B cell (primary cell): ENCODE data around the gene PLA2R1. TPM values are rescaled to one million over a fixed set of nuclear protein-coding genes. Genes with fewer than 3 reads are reported as not detected.

ENCODE experiments used
- ATAC-seq: fragments of 200-7000 bp; cut with Tn5 transposase; one replicate; pipeline ENCODE4 v1.10.0; 2021; ENCODE audit warnings: low read depth, mild to moderate bottlenecking, moderate number of reproducible peaks, moderate library complexity
- CTCF ChIA-PET: fragments of 350-600 bp; sonication (Branson Sonifier 250); formaldehyde crosslinking; loops from one replicate; lab custom pipeline; 2021; ENCODE audit warnings: antibody characterized with exemption, inconsistent platforms; lab: Charles Lee
- POLR2A ChIA-PET: fragments of 350-600 bp; sonication (Branson Sonifier 250); formaldehyde crosslinking; loops from one replicate; lab custom pipeline; 2021; ENCODE audit warnings: antibody characterized with exemption; lab: Charles Lee
- DNase-seq: peaks from one replicate; pipeline ENCODE4 v3.0.0; 2013
- H2AFZ ChIP-seq: 2 replicates; pipeline ENCODE4 v1.6.1; 2012; ENCODE audit warnings: mild to moderate bottlenecking, low read depth, low read length; ENCODE audit not compliant: insufficient read depth, poor library complexity, severe bottlenecking
- H3K27ac ChIP-seq, 2 donors: 1 replicate in 1 of 2; 2 replicates in 1 of 2; pipeline ENCODE4 v1.5.1; 2012 to 2013; ENCODE audit warnings: low read length in 2 of 2, mild to moderate bottlenecking in 2 of 2, moderate library complexity in 1 of 2
- H3K27me3 ChIP-seq, 4 experiments: fragments of 200-600 bp in 1 of 4; sonication (generic) in 1 of 4; replicated peaks in 1 of 4; 1 replicate in 2 of 4; 2 replicates in 2 of 4; pipeline versions ENCODE4 v1.6.1 to v1.7.0; 2013 to 2016; ENCODE audit warnings: low read length in 3 of 4, mild to moderate bottlenecking in 2 of 4, mixed read lengths in 1 of 4, moderate library complexity in 1 of 4; ENCODE audit not compliant: insufficient read depth in 4 of 4, control insufficient read depth in 3 of 4; ENCODE audit errors: control extremely low read depth in 1 of 4
- H3K36me3 ChIP-seq, 2 experiments: replicated peaks in 1 of 2; 1 replicate in 1 of 2; 2 replicates in 1 of 2; pipeline versions ENCODE4 v1.6.1 to v1.7.1; 2013; ENCODE audit warnings: low read length in 1 of 2; ENCODE audit not compliant: insufficient read depth in 2 of 2, control insufficient read depth in 1 of 2; ENCODE audit errors: control extremely low read depth in 1 of 2, extremely low read depth in 1 of 2
- H3K4me1 ChIP-seq, 2 donors: fragments of 200-600 bp in 1 of 2; sonication (generic) in 1 of 2; 1 replicate in 1 of 2; 2 replicates in 1 of 2; pipeline versions ENCODE4 v1.5.1 to v1.6.1; 2013 to 2017; ENCODE audit warnings: low read length in 2 of 2; ENCODE audit not compliant: control insufficient read depth in 2 of 2, insufficient read depth in 2 of 2
- H3K4me2 ChIP-seq: replicated peaks from 2 replicates; pipeline ENCODE3; 2012; ENCODE audit warnings: mild to moderate bottlenecking, low read depth, low read length; ENCODE audit not compliant: poor library complexity, severe bottlenecking
- H3K4me3 ChIP-seq, 5 experiments: fragments of 200-600 bp in 1 of 5; sonication (generic) in 1 of 5; 1 replicate in 3 of 5; 2 replicates in 2 of 5; pipeline versions ENCODE4 v1.5.1 to v1.7.0; 2011 to 2016; ENCODE audit warnings: low read length in 4 of 5, mild to moderate bottlenecking in 4 of 5, low read depth in 2 of 5, control low read depth in 1 of 5, moderate library complexity in 1 of 5; ENCODE audit not compliant: insufficient read depth in 1 of 5; ENCODE audit errors: control extremely low read depth in 1 of 5, extremely low read depth in 1 of 5
- H3K79me2 ChIP-seq: fragments of 200-600 bp; sonication (generic); one replicate; pipeline ENCODE4 v1.6.0; 2016; ENCODE audit warnings: low read length; ENCODE audit not compliant: control insufficient read depth, insufficient read depth
- H3K9ac ChIP-seq: fragments of 200-600 bp; sonication (generic); 2 replicates; pipeline ENCODE4 v1.6.1; 2017; ENCODE audit warnings: mild to moderate bottlenecking, low read length, moderate library complexity
- H3K9me3 ChIP-seq, 3 donors: one replicate each; pipeline versions ENCODE4 v1.6.1 to v1.7.1; 2013; ENCODE audit warnings: low read length in 2 of 3; ENCODE audit not compliant: control insufficient read depth in 2 of 3, insufficient read depth in 1 of 3; ENCODE audit errors: control extremely low read depth in 1 of 3
- H4K20me1 ChIP-seq: 2 replicates; pipeline ENCODE4 v1.6.0; 2012; ENCODE audit warnings: mild to moderate bottlenecking, low read length; ENCODE audit not compliant: insufficient read depth, control insufficient read depth, poor library complexity, severe bottlenecking
- H3K27ac Mint-ChIP-seq: one replicate; pipeline ENCODE4 v1.8.0; 2021; ENCODE audit warnings: mixed read lengths
- H3K27me3 Mint-ChIP-seq: one replicate; pipeline ENCODE4 v1.8.0; 2021; ENCODE audit warnings: mixed read lengths
- H3K4me1 Mint-ChIP-seq: one replicate; pipeline ENCODE4 v1.8.0; 2021; ENCODE audit warnings: mixed read lengths
- H3K4me3 Mint-ChIP-seq: one replicate; pipeline ENCODE4 v1.8.0; 2021; ENCODE audit warnings: mixed read lengths
- H3K9me3 Mint-ChIP-seq: one replicate; pipeline ENCODE4 v1.8.0; 2022; ENCODE audit warnings: mixed read lengths; ENCODE audit not compliant: insufficient read depth
- EZH2 ChIP-seq: IDR thresholded peaks from 2 replicates; pipeline ENCODE4 v1.6.1; 2012; ENCODE audit warnings: borderline replicate concordance, low read depth, mild to moderate bottlenecking, moderate library complexity, low read length; ENCODE audit not compliant: insufficient read depth, poor library complexity, severe bottlenecking
- WGBS: methylation state at CpG from one replicate; pipeline ENCODE4 v1.1.5; 2013; ENCODE audit warnings: missing lambda C conversion rate; ENCODE audit not compliant: insufficient coverage; 5-methylcytosine and 5-hydroxymethylcytosine counted together
- intact Hi-C: fragments of 100-400 bp; cut with micrococcal nuclease; formaldehyde crosslinking; loops from one replicate; pipeline ENCODE4 v1.10.0; 2022
- polyA plus RNA-seq: library from polyadenylated mRNA; depleted of rRNA; stranded (reverse); fragments of >200 nt; gene quantifications from 2 replicates; pipeline ENCODE4 v1.2.3, GENCODE V29; 2012
- total RNA-seq, 2 donors: library from RNA; stranded (reverse); fragments of 120-200 nt in 1 of 2; gene quantifications; 1 replicate in 1 of 2; 2 replicates in 1 of 2; pipeline versions ENCODE4 v1.2.3 to v1.2.4, GENCODE V29; 2013 to 2022
- TF ChIP-seq, protein P1 (sequence below): fragments of 200-600 bp; IDR thresholded peaks from one replicate; pipeline ENCODE4 v1.8.0; 2022; ENCODE audit warnings: antibody characterized with exemption, mild to moderate bottlenecking

PLA2R1 gene
- total and polyA plus RNA-seq, 2 donors (not counting 1 experiment from before 2014, with no cell fraction given), result not detected

GRCh38 chr2:159961451-159961850 lies 101.0 kb downstream of the PLA2R1 start:
- H3K27me3 ChIP-seq, result no peaks in the 10 kb centered on the region
- no peaks in the 10 kb centered on the region for H4K20me1 ChIP-seq
- peaks cover 7% of the 10 kb centered on the region for H3K4me1 Mint-ChIP-seq
- H2AFZ ChIP-seq, result no peak overlapping the region
- H3K9me3 ChIP-seq, result no peaks in the 10 kb centered on the region
- WGBS, result 100% methylated on average over 2 of the region's 4 CpGs
- H3K36me3 ChIP-seq, result no peaks in the 10 kb centered on the region
- no peak overlapping the region for H3K27ac Mint-ChIP-seq
- DNase-seq (no peak), ATAC-seq (no peak)
- no peak overlapping the region for H3K9ac ChIP-seq
- POLR2A ChIA-PET, result no interaction called here
- no peak overlapping the region for H3K27ac ChIP-seq
- no peaks in the 10 kb centered on the region for H3K9me3 Mint-ChIP-seq
- no peaks in the 10 kb centered on the region for H3K27me3 Mint-ChIP-seq
- CTCF ChIA-PET, result no interaction called here
- no peak overlapping the region for H3K4me3 ChIP-seq
- intact Hi-C loops, result no loop called here
- no peak overlapping the region for H3K4me3 Mint-ChIP-seq
- H3K4me2 ChIP-seq, result no peak overlapping the region
- no peaks in the 10 kb centered on the region for H3K4me1 ChIP-seq
- no peaks in the 10 kb centered on the region for H3K79me2 ChIP-seq
- no peak for TF ChIP-seq EZH2
- TF ChIP-seq, protein P1, sequence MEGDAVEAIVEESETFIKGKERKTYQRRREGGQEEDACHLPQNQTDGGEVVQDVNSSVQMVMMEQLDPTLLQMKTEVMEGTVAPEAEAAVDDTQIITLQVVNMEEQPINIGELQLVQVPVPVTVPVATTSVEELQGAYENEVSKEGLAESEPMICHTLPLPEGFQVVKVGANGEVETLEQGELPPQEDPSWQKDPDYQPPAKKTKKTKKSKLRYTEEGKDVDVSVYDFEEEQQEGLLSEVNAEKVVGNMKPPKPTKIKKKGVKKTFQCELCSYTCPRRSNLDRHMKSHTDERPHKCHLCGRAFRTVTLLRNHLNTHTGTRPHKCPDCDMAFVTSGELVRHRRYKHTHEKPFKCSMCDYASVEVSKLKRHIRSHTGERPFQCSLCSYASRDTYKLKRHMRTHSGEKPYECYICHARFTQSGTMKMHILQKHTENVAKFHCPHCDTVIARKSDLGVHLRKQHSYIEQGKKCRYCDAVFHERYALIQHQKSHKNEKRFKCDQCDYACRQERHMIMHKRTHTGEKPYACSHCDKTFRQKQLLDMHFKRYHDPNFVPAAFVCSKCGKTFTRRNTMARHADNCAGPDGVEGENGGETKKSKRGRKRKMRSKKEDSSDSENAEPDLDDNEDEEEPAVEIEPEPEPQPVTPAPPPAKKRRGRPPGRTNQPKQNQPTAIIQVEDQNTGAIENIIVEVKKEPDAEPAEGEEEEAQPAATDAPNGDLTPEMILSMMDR, result no peak

- H3K4me3 Mint-ChIP-seq, result no peak overlapping the region
- H3K9me3 Mint-ChIP-seq, result no peaks in the 10 kb centered on the region
- Histone ChIP-seq H3K4me1 (no peaks in the 10 kb centered on the region), H3K4me3 (no peak overlapping the region), H4K20me1 (no peaks in the 10 kb centered on the region), H3K36me3 (no peaks in the 10 kb centered on the region), H2AFZ (no peak overlapping the region), H3K27ac (no peak overlapping the region), H3K9me3 (no peaks in the 10 kb centered on the region), H3K79me2 (no peaks in the 10 kb centered on the region), H3K9ac (no peak overlapping the region), H3K27me3 (no peaks in the 10 kb centered on the region), H3K4me2 (no peak overlapping the region)
- no peak for ATAC-seq
- CTCF ChIA-PET, result no interaction called here
- no peak overlapping the region for H3K27ac Mint-ChIP-seq
- TF ChIP-seq, protein P1, result no peak
- no peak for TF ChIP-seq EZH2
- POLR2A ChIA-PET, result no interaction called here
- intact Hi-C loops, result no loop called here
- WGBS, result 100% methylated on average over 2 of the region's 2 CpGs
- no peak for DNase-seq
- no peaks in the 10 kb centered on the region for H3K27me3 Mint-ChIP-seq
- peaks cover 7% of the 10 kb centered on the region for H3K4me1 Mint-ChIP-seq
These were observed 101.4 kb downstream of the PLA2R1 start for GRCh38 chr2:159961037-159961436.
